Activated CD8-positive, alpha-beta T cell treated with anti-CD3 and anti-CD28 coated beads for 36 hours (primary cell): ENCODE data around the gene PIK3R1. TPM values are rescaled to one million over a fixed set of nuclear protein-coding genes. Genes with fewer than 3 reads are reported as not detected.

Experiments
- ATAC-seq: fragments of 200-7000 bp; cut with Tn5 transposase; one replicate; pipeline ENCODE4 v1.10.0; 2021; ENCODE audit warnings: mild to moderate bottlenecking, moderate library complexity
- CTCF ChIA-PET: fragments of 350-600 bp; sonication (Branson Sonifier 250); formaldehyde crosslinking; loops from one replicate; lab custom pipeline; 2021; ENCODE audit warnings: antibody characterized with exemption; lab: Charles Lee
- POLR2A ChIA-PET: fragments of 350-600 bp; sonication (Branson Sonifier 250); formaldehyde crosslinking; loops from one replicate; lab custom pipeline; 2021; ENCODE audit warnings: antibody characterized with exemption; lab: Charles Lee
- DNase-seq: peaks from one replicate; pipeline ENCODE4 v3.0.0-alpha.2; 2020
- H3K27ac Mint-ChIP-seq: one replicate; pipeline ENCODE4 v1.8.0; 2021; ENCODE audit warnings: mild to moderate bottlenecking, mixed read lengths
- H3K27me3 Mint-ChIP-seq: one replicate; pipeline ENCODE4 v1.8.0; 2021; ENCODE audit warnings: mixed read lengths
- H3K36me3 Mint-ChIP-seq: one replicate; pipeline ENCODE4 v1.8.0; 2021; ENCODE audit warnings: low read depth, mixed read lengths
- H3K4me1 Mint-ChIP-seq: one replicate; pipeline ENCODE4 v1.8.0; 2021; ENCODE audit warnings: low read depth, mixed read lengths
- H3K4me3 Mint-ChIP-seq: one replicate; pipeline ENCODE4 v1.8.0; 2021; ENCODE audit warnings: mild to moderate bottlenecking, moderate library complexity, mixed read lengths
- H3K9me3 Mint-ChIP-seq: one replicate; pipeline ENCODE4 v1.8.0; 2021; ENCODE audit warnings: mixed read lengths
- CTCF ChIP-seq: fragments of 200-600 bp; IDR thresholded peaks from one replicate; pipeline ENCODE4 v1.8.0; 2022; ENCODE audit warnings: antibody characterized with exemption, mild to moderate bottlenecking
- intact Hi-C: fragments of 100-400 bp; cut with micrococcal nuclease; formaldehyde crosslinking; loops from one replicate; pipeline ENCODE4 v1.10.0; 2022
- total RNA-seq, 2 experiments: library from RNA; stranded (reverse); gene quantifications; one replicate each; pipeline ENCODE4 v1.2.3, GENCODE V29; 2021

PIK3R1 gene
- total RNA-seq, 2 experiments from 2014 or later: 55.4 to 57.6 TPM

GRCh38 chr5:68178579-68178978 lies 37.0 kb upstream of the PIK3R1 start:
- H3K4me3 Mint-ChIP-seq: no peak overlapping the region
- H3K36me3 Mint-ChIP-seq: no peaks in the 10 kb centered on the region
- ChIA-PET POLR2A (no interaction called here), CTCF (no interaction called here)
- no peaks in the 10 kb centered on the region for H3K9me3 Mint-ChIP-seq
- no peak overlapping the region for H3K27ac Mint-ChIP-seq
- TF ChIP-seq CTCF: no peak
- ATAC-seq: peak; percentile 75
- no peaks in the 10 kb centered on the region for H3K27me3 Mint-ChIP-seq
- H3K4me1 Mint-ChIP-seq: peaks cover 5% of the 10 kb centered on the region
- DNase-seq: peak; percentile 35
- intact Hi-C loops: no loop called here

GRCh38 chr5:68180121-68181038 lies 35.2 kb upstream of the PIK3R1 start:
- intact Hi-C loops: no loop called here
- H3K4me3 Mint-ChIP-seq: no peak overlapping the region
- DNase-seq (no peak), ATAC-seq (no peak)
- peaks cover 5% of the 10 kb centered on the region for H3K4me1 Mint-ChIP-seq
- no peaks in the 10 kb centered on the region for H3K27me3 Mint-ChIP-seq
- no peaks in the 10 kb centered on the region for H3K9me3 Mint-ChIP-seq
- POLR2A ChIA-PET: no interaction called here
- no peak for TF ChIP-seq CTCF
- H3K36me3 Mint-ChIP-seq: no peaks in the 10 kb centered on the region
- CTCF ChIA-PET: no interaction called here
- H3K27ac Mint-ChIP-seq: no peak overlapping the region

GRCh38 chr5:68181039-68181599 lies 34.4 kb upstream of the PIK3R1 start:
- no peaks in the 10 kb centered on the region for H3K27me3 Mint-ChIP-seq
- no peaks in the 10 kb centered on the region for H3K9me3 Mint-ChIP-seq
- CTCF ChIA-PET: no interaction called here
- POLR2A ChIA-PET: no interaction called here
- no peak overlapping the region for H3K27ac Mint-ChIP-seq
- H3K36me3 Mint-ChIP-seq: no peaks in the 10 kb centered on the region
- TF ChIP-seq CTCF: no peak
- H3K4me1 Mint-ChIP-seq: peaks cover 5% of the 10 kb centered on the region
- intact Hi-C loops: no loop called here
- no peak overlapping the region for H3K4me3 Mint-ChIP-seq
- DNase-seq (no peak), ATAC-seq (no peak)

- POLR2A ChIA-PET: no interaction called here
- no peak for ATAC-seq
- CTCF ChIA-PET: no interaction called here
- no peaks in the 10 kb centered on the region for H3K9me3 Mint-ChIP-seq
- peaks cover 5% of the 10 kb centered on the region for H3K4me1 Mint-ChIP-seq
- DNase-seq: no peak
- no peak for TF ChIP-seq CTCF
- H3K27me3 Mint-ChIP-seq: no peaks in the 10 kb centered on the region
- no peak overlapping the region for H3K27ac Mint-ChIP-seq
- H3K36me3 Mint-ChIP-seq: no peaks in the 10 kb centered on the region
- H3K4me3 Mint-ChIP-seq: no peak overlapping the region
- intact Hi-C loops: no loop called here
These were observed 33.5 kb upstream of the PIK3R1 start for GRCh38 chr5:68182094-68182493.

- ChIA-PET POLR2A (no interaction called here), CTCF (no interaction called here)
- Mint-ChIP-seq H3K36me3 (no peaks in the 10 kb centered on the region), H3K27ac (no peak overlapping the region), H3K4me3 (no peak overlapping the region), H3K27me3 (no peaks in the 10 kb centered on the region), H3K9me3 (no peaks in the 10 kb centered on the region), H3K4me1 (peaks cover 5% of the 10 kb centered on the region)
- ATAC-seq: no peak
- DNase-seq: no peak
- intact Hi-C loops: no loop called here
- no peak for TF ChIP-seq CTCF
These were observed 33.0 kb upstream of the PIK3R1 start for GRCh38 chr5:68182534-68182933.
